HG02763 (cell line): Measurements from ENCODE around the gene CENPX.

Experiments
- ATAC-seq: cut with Tn5 transposase; IDR thresholded peaks from one replicate; pipeline ENCODE4 v1.9.1; 2021; ENCODE audit warnings: mild to moderate bottlenecking, moderate library complexity; ENCODE audit not compliant: unreplicated experiment

The CENPX gene

GRCh38 chr17:82022310-82022980 is at the start of gene CENPX:
Gene CENPX, minus strand, starts transcription at chr17:82022878. Its CDS starts 17 bp downstream, at chr17:82022861.
- ATAC-seq, result no peak

GRCh38 chr17:82070611-82071010 is 47.9 kb upstream of the CENPX start:
- no peak for ATAC-seq

GRCh38 chr17:82065638-82066303 is 43.1 kb upstream of the CENPX start, which contains the start of gene DUS1L:
Gene DUS1L, minus strand, starts transcription at chr17:82065804. Its CDS starts 745 bp downstream, at chr17:82065059.
- peak; percentile 65 for ATAC-seq

GRCh38 chr17:82065193-82065637 is 42.5 kb upstream of the CENPX start:
- peak; percentile 34 for ATAC-seq

GRCh38 chr17:82064433-82065192 is 41.9 kb upstream of the CENPX start:
- no peak for ATAC-seq

GRCh38 chr17:82063424-82064415 is 41.0 kb upstream of the CENPX start:
- no peak for ATAC-seq

GRCh38 chr17:82062984-82063368 is 40.3 kb upstream of the CENPX start:
- no peak for ATAC-seq

- ATAC-seq, result no peak
Measured at GRCh38 chr17:82062076-82062983, 39.7 kb upstream of the CENPX start.

GRCh38 chr17:82061047-82061925 is 38.6 kb upstream of the CENPX start:
- no peak for ATAC-seq

- ATAC-seq, result no peak
Measured at GRCh38 chr17:82060614-82061013, 37.9 kb upstream of the CENPX start.

- ATAC-seq, result no peak
Measured at GRCh38 chr17:82060001-82060380, 37.3 kb upstream of the CENPX start.

- ATAC-seq, result no peak
Measured at GRCh38 chr17:82059272-82060000, 36.8 kb upstream of the CENPX start.

GRCh38 chr17:82058855-82059249 is 36.2 kb upstream of the CENPX start:
- no peak for ATAC-seq

- no peak for ATAC-seq
Measured at GRCh38 chr17:82058230-82058854, 35.7 kb upstream of the CENPX start.

- ATAC-seq, result no peak
Measured at GRCh38 chr17:82056729-82057621, 34.3 kb upstream of the CENPX start.

- no peak for ATAC-seq
Measured at GRCh38 chr17:82055965-82056728, 33.5 kb upstream of the CENPX start.
